Stimulated activated CD8-positive, alpha-beta memory T cell treated with anti-CD3 and anti-CD28 coated beads, Interleukin-15, amount 100 ng/mL, for 1 hour (primary cell): ENCODE results near the gene PROSER2.
"Not testable (repeated sequence)": the region's sequence is repeated elsewhere in the genome, so short reads cannot be mapped to it uniquely, and the experiment has no call there.

Source experiments
- DNase-seq: peaks from one replicate; pipeline ENCODE4 v3.0.0-alpha.2; 2020; ENCODE audit warnings: low read depth

The PROSER2 gene

GRCh38 chr10:11835704-11836103 lies 12.5 kb downstream of the PROSER2 start:
- DNase-seq: no peak

- DNase-seq: no peak
These were observed 14.4 kb downstream of the PROSER2 start for GRCh38 chr10:11837372-11838161.

DNA sequence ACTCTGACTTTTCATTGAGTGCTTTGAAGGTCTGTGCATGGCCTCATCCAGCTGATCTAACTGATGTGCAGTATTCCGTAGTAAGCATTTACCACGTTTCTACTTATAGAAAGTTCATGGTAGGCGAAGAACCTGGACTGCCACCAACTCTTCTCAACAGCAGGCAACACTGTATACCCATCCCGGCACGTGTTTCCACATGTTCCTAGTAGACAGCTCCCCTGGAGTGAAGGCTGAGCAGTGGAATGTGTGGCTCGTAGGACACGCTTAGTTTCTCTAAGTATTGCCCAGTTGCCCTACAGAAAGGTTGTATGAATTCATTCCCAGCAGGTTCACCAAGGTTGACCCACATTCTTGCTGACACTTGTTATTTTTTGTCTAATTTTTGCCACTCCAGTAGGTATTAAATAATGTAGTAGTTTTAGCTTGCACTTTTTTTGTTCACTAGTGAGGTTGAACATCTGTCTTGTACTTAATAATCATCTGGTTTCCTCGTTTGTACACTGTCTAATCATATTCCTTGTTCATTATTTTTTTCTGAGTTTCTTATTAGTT lies 15.2 kb downstream of the PROSER2 start:
- no peak for DNase-seq

- DNase-seq: no peak
These were observed 18.2 kb downstream of the PROSER2 start for GRCh38 chr10:11841375-11841774.

GRCh38 chr10:11842411-11842810 lies 19.3 kb downstream of the PROSER2 start:
- DNase-seq: no peak

DNA sequence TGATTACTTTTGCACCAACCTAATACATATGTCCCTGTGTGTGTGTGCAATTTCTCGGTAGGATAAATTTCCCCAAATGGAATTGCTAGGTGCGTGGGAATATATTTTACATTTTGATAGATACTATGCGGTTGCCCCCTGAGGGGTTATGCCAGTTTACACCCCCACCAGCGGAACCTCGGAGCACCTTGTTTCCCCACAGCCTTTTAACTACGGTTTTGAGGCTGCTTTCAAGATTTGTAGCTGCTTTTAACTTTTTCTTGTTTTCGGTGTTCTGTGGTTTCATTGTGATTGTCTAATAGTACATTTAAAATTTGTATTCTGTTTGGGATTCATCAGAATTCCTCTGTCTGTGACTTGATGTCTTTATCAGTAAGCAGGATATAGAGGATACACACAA lies 22.0 kb downstream of the PROSER2 start:
- DNase-seq: no peak

DNA sequence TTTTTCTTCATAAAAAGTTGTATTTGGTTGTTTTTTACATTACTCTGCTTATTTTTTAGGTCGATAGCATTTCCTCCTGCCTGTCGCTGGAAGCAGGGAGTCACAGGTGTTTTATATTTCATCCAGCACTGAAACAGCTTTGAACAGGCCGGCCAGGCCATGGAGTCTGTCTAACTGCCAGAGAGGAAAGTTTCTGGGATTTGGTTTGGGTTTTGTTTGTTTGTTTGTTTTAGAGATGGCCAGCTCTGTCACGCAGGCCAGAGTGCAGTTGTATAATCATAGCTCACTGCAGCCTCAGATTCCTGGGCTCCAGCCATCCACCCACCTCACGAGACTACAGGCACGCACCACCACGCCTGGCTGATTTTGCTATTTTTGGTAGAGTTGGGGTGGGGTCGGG lies 23.4 kb downstream of the PROSER2 start:
- DNase-seq: no peak

- DNase-seq: no peak
These were observed 26.1 kb downstream of the PROSER2 start for GRCh38 chr10:11849277-11849676.

DNA sequence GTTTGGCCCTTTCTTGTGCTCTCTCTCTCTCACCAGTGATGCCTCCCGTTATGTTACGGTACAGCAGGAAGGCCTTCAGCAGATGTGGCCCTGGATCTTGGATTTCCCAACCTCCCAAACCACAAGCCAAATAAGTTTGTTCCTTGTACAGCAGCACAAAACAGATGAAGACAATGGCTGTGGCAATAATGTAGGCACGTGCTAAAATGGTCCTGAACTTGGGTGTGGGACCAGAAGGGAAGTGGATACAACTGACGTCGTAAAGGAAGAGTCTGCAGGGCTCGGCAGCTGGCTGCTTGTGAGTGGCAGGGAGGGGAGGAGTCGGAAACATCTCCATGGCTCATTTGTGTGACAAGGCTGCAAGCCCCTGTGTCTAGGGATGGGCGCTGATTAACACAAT lies 26.8 kb downstream of the PROSER2 start:
- no peak for DNase-seq

DNA sequence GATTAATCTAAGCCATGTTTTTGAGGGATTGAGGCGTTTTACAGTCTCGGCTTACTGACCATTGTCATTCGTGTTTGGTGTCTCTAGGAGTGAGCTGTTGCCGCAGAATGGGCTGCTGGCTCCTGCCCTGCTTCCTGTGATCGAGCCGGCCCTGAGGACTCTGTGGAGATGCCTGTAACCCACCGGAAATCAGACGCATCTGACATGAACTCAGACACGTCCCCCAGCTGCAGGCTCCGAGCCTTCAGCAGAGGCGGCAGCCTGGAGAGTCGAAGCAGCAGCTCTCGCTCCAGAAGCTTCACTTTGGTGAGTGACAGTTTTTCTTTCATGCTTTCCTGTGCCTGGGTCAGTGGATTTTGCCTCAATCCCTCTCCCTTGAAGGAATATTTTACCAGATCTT lies 28.8 kb downstream of the PROSER2 start:
- DNase-seq: no peak

DNA sequence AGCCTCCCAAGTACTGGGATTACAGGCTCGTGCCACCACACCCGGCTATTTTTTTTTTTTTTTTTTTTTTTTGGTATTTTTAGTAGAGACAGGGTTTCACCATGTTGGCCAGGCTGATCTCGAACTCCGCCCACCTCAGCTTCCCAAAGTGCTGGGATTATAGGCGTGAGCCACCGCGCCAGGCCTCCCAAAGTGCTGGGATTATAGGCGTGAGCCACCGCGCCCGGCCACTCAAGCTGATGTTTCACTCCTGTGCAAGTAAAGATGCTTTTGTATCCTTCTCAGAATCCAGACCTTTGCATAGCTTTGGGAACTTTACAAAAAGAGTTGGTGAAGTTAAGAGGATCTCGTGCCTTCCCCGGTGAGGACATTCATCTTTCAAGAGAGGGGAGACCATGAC lies 29.5 kb downstream of the PROSER2 start:
- DNase-seq: not testable (repeated sequence)

- DNase-seq: no peak
These were observed 30.3 kb downstream of the PROSER2 start for GRCh38 chr10:11853468-11853867.

- DNase-seq: no peak
These were observed 31.1 kb downstream of the PROSER2 start for GRCh38 chr10:11854301-11854700.

GRCh38 chr10:11856089-11856488 lies 32.9 kb downstream of the PROSER2 start:
- no peak for DNase-seq

- no peak for DNase-seq
These were observed 33.5 kb downstream of the PROSER2 start for GRCh38 chr10:11856678-11857077.

GRCh38 chr10:11858093-11858492 lies 34.9 kb downstream of the PROSER2 start:
- no peak for DNase-seq

DNA sequence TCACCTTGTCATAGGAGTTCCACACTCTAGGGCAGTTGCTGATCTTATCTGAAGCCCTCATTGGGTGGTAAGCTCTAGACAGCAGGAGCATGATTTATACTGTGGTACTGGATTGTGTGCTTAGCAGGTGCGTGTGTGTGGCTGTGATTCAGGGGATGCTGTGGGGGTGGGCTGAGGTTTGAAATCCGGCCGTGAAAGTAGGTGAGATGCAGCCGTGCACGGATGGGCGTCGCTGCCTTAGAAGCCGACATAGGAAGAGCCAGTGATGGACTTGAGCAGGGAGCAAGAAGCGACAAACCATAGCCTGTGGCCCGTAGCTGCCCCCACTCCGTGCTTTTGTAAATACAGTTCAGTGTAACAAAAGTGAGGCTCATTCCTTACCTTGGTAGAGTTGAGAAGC lies 38.2 kb downstream of the PROSER2 start:
- no peak for DNase-seq

- no peak for DNase-seq
These were observed 38.8 kb downstream of the PROSER2 start for GRCh38 chr10:11861811-11862428.

GRCh38 chr10:11863353-11864109 lies 40.4 kb downstream of the PROSER2 start:
- DNase-seq: peak; percentile 29

GRCh38 chr10:11864727-11865126 lies 41.6 kb downstream of the PROSER2 start:
- DNase-seq: no peak

- DNase-seq: no peak
These were observed 42.4 kb downstream of the PROSER2 start for GRCh38 chr10:11865561-11865960.

- DNase-seq: no peak
These were observed 43.2 kb downstream of the PROSER2 start for GRCh38 chr10:11866199-11866925.
